ENCODE measurements around the gene SGMS1.
A peak's percentile ranks its signal among the peaks of the same experiment; 100 is the strongest.
"Not testable (repeated sequence)": the region's sequence is repeated elsewhere in the genome, so short reads cannot be mapped to it uniquely, and the experiment has no call there.

SGMS1 gene

DNA sequence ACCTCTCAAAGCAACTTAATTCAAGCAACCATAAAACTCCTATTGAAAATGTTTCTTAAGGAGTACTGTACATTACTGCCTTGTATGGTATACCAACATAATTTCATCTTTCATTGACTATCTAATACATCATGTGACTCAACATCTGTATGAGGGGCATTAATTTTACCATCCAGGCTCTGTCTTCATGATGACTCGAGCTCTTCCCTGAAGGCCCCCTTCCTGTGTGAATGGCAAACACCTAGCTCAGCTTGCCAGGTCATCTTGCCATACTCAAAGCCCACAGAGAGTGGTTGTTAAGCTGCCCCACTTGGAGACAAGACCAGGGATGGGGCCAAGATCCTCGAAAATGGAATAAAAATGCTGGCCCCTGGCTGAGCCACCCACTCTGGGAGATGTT, 82.4 kb downstream of the SGMS1 start:
- TF ChIP-seq, protein P1, sequence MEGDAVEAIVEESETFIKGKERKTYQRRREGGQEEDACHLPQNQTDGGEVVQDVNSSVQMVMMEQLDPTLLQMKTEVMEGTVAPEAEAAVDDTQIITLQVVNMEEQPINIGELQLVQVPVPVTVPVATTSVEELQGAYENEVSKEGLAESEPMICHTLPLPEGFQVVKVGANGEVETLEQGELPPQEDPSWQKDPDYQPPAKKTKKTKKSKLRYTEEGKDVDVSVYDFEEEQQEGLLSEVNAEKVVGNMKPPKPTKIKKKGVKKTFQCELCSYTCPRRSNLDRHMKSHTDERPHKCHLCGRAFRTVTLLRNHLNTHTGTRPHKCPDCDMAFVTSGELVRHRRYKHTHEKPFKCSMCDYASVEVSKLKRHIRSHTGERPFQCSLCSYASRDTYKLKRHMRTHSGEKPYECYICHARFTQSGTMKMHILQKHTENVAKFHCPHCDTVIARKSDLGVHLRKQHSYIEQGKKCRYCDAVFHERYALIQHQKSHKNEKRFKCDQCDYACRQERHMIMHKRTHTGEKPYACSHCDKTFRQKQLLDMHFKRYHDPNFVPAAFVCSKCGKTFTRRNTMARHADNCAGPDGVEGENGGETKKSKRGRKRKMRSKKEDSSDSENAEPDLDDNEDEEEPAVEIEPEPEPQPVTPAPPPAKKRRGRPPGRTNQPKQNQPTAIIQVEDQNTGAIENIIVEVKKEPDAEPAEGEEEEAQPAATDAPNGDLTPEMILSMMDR (IDR thresholded peaks at IDR 0.05; ENCODE audit: extremely low read depth, missing control alignments): no peak
- no peak for DNase-seq (ENCODE audit: low spot score)

DNA sequence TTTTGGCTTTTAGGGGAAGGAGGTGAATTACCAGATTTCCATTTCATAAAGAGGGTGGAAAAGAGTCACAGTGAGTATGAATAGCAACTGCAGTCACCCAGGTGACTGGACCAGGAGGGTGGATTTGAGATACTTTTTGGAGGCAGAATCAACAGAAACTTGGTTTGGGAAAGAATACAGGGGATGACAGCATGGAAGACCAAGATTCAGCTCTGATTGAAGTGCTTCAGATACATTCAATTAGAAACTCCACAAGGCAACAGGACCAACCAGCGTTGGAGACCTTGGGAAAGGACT, 83.0 kb downstream of the SGMS1 start:
- no peak for DNase-seq (ENCODE audit: low spot score)
- TF ChIP-seq, protein P1 (IDR thresholded peaks at IDR 0.05; ENCODE audit: extremely low read depth, missing control alignments): no peak

DNA sequence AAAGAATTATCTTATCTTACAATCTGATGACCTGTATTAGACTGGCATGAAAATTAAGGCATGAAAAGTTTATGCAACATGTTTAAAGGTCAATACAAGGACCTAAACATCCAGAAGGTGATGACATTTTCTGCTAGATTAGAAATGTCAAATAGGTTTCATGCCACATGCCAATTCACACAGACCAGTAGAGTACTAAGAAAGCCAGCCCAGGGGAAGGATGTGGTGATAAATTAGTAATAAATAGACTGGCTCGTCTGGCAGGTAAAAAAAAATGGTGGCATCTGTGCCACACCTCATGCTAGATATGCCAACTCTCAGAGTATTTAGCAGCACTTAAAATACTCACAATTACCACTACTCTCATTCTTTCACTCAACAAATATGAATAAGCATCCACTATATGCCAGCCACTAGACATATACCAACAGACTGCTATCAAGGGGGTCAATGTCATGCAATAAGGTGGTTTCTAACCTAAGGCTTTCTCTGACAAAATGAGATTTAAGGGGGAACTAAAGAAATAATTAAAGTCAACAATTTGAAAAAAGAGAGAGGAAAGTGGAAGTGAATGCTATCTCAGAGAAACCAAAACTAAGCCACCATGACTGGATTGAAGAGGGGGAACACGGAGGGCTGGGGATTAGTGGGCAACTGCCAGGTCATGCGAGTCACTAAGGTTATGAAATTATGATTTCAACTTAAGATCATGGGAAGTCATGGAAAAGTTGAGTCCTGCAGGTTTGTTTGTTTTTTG, 83.5 kb downstream of the SGMS1 start:
- TF ChIP-seq, protein P1 (IDR thresholded peaks at IDR 0.05; ENCODE audit: extremely low read depth, missing control alignments): no peak
- peak; percentile 30 for DNase-seq (ENCODE audit: low spot score)

DNA sequence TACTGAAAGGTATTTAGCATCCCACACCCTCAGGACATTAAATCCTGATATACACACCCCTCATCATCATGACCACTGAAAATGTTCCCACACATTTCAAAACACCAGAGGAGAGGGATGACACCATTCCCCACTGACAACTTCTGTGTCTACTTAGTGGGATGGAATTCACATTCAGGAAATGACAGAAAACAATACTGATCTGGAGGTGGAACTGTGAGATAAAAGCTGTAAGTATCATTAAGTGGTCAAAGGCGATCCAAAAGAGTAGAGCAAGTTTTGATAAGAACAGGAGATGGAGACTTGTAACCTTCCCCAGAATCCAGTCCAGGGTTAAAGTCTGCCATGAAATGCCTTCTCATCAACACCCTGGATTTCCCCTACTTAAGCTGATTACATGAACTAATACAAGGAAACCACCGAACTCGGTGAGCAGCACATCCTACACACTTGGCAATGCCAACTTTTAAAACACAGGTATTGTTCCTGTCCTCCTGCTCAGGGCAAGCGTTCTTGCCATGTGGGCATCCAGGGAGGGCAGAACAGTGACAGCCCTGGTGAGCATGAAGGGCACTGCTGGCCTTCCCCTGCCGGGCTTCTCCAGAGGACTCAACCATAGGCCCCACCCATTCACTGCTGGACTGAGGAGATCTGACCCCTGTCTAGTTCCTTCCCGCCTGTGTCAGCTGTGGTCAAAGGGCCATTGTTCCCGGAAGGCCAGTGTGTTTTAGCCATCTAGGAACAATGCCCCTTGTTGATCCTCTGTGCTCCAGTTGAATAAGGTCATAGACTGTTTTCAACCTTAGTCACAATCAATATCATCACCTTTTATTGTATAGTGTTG, 85.0 kb downstream of the SGMS1 start:
- DNase-seq (ENCODE audit: low spot score): no peak
- TF ChIP-seq, protein P1 (IDR thresholded peaks at IDR 0.05; ENCODE audit: extremely low read depth, missing control alignments): no peak

DNA sequence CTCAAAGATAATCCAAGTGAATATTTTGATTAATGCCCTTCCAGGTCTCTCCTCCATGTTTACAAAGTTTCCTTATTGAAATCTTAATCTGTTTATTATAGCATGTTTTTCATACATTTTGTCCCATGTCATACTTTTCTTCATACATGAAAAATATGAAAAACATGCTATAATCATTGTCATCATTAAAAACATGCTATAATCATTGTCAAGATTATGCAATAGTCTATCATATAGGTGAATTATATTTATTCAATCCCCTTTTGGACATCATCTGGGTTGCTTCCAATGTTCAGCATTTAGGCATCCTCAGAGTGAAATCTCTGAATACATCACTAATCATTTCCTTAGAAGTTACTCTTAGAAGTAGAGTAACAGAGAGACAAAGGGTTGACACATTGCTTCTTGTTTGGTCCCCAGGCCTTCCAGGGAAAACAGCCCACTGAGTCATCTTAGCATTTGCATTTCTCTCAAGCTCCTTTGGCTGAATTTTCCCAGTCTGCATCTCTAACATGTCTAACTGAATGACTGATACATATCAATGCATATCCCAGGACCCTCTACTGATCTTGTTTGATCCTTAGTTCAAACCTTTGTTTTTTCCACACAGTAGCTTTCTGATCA, 87.0 kb downstream of the SGMS1 start:
- no peak for DNase-seq (ENCODE audit: low spot score)
- TF ChIP-seq, protein P1 (IDR thresholded peaks at IDR 0.05; ENCODE audit: extremely low read depth, missing control alignments): no peak

DNA sequence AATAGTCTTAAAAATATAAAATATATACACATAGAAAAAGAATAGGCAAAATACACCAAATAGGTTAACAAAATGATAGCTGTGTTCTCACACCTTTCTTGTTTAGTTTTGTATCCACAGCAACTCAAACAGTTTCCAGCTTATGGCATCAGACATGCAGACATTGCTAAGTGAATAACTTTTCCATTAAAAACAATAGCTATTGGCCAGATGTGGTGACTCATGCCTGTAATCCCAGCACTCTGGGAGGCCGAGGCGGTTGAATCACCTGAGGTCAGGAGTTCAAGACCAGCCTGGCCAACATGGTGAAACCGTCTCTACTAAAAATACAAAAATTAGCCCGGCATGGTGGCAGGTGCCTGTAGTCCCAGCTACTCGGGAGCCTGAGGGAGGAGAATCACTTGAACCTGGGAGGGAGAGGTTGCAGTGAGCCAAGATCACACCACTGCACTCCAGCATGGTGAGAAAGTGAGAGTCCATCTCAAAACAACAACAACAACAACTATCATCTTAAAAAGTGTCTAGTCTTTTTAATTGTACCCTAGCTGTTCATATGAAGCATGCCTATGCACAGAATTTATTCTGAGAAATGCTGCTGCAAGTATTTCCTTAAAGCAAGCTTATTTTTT, 88.9 kb downstream of the SGMS1 start:
- not testable (repeated sequence) for DNase-seq (ENCODE audit: low spot score)

DNA sequence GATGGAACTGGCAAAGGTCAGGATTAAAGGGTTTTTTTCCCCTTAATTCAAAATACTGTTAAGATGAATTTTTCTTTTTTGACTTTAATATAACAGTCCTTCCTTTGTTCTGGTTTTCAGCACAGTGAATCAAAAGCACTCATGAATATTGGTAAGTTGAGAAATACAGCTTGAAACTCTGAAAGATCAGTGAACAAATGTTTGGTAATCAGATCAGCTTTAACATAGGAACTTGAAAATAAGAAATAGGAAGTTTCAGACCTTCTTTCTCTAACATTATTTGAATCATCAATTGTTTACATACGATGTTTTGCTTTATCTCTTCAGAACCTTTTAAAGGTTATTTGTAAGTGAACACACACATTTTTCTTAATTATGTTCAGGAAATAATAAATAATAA, 90.5 kb downstream of the SGMS1 start:
- DNase-seq (ENCODE audit: low spot score): no peak
- TF ChIP-seq, protein P1 (IDR thresholded peaks at IDR 0.05; ENCODE audit: extremely low read depth, missing control alignments): no peak

All from GM20000 (cell line).